A549 (cell line): ENCODE results near the gene DBF4B.

ENCODE experiments used
- CTCF ChIP-seq: fragments of >200 bp; sonication (Bioruptor Twin); formaldehyde crosslinking; IDR thresholded peaks from 3 replicates; pipeline ENCODE4 v1.5.1; 2016
- EP300 ChIP-seq, 2 experiments: fragments of >200 bp; sonication (Bioruptor Twin); formaldehyde crosslinking; IDR thresholded peaks; 2 replicates in 1 of 2; 3 replicates in 1 of 2; pipeline ENCODE4 v1.6.1; 2016 to 2017
- POLR2A ChIP-seq: IDR thresholded peaks from 2 replicates; pipeline ENCODE4 v1.6.1; 2012; ENCODE audit warnings: mild to moderate bottlenecking, low read length
- POLR2AphosphoS2 ChIP-seq: conservative IDR thresholded peaks from 2 replicates; pipeline ENCODE4 v1.6.1; 2012; ENCODE audit warnings: low read length, improper control_type of control experiment, inconsistent platforms
- REST ChIP-seq: fragments of 200-600 bp; sonication (generic); IDR thresholded peaks from 2 replicates; pipeline ENCODE4 v1.6.1; 2016; ENCODE audit warnings: antibody characterized with exemption, mild to moderate bottlenecking, moderate library complexity
- TF ChIP-seq, protein P1 (sequence below): IDR thresholded peaks from 2 replicates; pipeline ENCODE4 v1.6.1; 2012
- TF ChIP-seq, protein P2 (sequence below): fragments of 150-350 bp; IDR thresholded peaks from 2 replicates; pipeline ENCODE4 v1.6.1; 2014; ENCODE audit warnings: low read depth, mild to moderate bottlenecking, low read length

- TF ChIP-seq, protein P1, sequence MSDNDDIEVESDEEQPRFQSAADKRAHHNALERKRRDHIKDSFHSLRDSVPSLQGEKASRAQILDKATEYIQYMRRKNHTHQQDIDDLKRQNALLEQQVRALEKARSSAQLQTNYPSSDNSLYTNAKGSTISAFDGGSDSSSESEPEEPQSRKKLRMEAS, result no peak
- TF ChIP-seq, protein P2, sequence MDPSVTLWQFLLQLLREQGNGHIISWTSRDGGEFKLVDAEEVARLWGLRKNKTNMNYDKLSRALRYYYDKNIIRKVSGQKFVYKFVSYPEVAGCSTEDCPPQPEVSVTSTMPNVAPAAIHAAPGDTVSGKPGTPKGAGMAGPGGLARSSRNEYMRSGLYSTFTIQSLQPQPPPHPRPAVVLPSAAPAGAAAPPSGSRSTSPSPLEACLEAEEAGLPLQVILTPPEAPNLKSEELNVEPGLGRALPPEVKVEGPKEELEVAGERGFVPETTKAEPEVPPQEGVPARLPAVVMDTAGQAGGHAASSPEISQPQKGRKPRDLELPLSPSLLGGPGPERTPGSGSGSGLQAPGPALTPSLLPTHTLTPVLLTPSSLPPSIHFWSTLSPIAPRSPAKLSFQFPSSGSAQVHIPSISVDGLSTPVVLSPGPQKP, result no peak
- no peak for TF ChIP-seq CTCF
- no peak for TF ChIP-seq POLR2A
- no peak for TF ChIP-seq POLR2AphosphoS2
- no peak for TF ChIP-seq EP300 (IDR thresholded peaks at IDR 0.05)
- no peak for TF ChIP-seq REST
Observed at GRCh38 chr17:44752953-44753861, 44.7 kb downstream of the DBF4B start.
